ENCODE results near the gene ADM. TPM values are rescaled to one million over a fixed set of nuclear protein-coding genes. Genes with fewer than 3 reads are reported as not detected.
A peak's percentile ranks its signal among the peaks of the same experiment; 100 is the strongest.

Gene ADM
- total RNA-seq, 2 donors from 2014 or later = 52.7 to 85.4 TPM

DNA sequence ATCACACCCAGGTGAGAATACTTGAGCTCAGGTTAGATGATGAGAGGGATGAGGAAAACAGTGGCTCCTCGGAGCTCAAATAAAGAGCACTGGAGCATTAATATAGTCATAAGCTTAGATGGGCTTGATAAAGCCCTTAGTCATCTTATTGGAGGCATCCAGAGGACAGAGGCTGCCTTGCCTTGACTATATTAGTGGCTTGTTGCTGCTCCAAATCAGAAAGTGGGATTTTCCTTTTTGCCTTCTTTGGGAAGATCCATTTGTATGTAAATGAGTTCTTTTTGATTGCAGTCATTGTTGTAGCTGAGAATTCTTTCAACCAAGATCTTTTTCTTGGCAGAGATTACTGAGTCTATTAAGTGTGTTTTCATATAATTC lies 18.9 kb downstream of the ADM start:
- Histone ChIP-seq H3K36me3 (replicated peaks in 1 of 2; ENCODE audit: insufficient read depth in 1 of 2, low read depth in 2 of 2) (no peaks in the 10 kb centered on the region), H3K4me3 (no peak overlapping the region), H3K27ac (no peak overlapping the region), H3K9me3 (no peaks in the 10 kb centered on the region), H3K4me1 (peaks cover 58% of the 10 kb centered on the region), H3K27me3 (no peaks in the 10 kb centered on the region)
- TF ChIP-seq, protein P1, sequence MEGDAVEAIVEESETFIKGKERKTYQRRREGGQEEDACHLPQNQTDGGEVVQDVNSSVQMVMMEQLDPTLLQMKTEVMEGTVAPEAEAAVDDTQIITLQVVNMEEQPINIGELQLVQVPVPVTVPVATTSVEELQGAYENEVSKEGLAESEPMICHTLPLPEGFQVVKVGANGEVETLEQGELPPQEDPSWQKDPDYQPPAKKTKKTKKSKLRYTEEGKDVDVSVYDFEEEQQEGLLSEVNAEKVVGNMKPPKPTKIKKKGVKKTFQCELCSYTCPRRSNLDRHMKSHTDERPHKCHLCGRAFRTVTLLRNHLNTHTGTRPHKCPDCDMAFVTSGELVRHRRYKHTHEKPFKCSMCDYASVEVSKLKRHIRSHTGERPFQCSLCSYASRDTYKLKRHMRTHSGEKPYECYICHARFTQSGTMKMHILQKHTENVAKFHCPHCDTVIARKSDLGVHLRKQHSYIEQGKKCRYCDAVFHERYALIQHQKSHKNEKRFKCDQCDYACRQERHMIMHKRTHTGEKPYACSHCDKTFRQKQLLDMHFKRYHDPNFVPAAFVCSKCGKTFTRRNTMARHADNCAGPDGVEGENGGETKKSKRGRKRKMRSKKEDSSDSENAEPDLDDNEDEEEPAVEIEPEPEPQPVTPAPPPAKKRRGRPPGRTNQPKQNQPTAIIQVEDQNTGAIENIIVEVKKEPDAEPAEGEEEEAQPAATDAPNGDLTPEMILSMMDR (IDR thresholded peaks at IDR 0.05) = no peak
- TF ChIP-seq POLR2A (IDR thresholded peaks at IDR 0.05) = no peak
- WGBS, 2 donors = 11 to 18% methylated on average over 1 of the region's 1 CpG
- no peak for DNase-seq
- ATAC-seq = no peak
- intact Hi-C loops (cut with DNase I) = no loop called here

DNA sequence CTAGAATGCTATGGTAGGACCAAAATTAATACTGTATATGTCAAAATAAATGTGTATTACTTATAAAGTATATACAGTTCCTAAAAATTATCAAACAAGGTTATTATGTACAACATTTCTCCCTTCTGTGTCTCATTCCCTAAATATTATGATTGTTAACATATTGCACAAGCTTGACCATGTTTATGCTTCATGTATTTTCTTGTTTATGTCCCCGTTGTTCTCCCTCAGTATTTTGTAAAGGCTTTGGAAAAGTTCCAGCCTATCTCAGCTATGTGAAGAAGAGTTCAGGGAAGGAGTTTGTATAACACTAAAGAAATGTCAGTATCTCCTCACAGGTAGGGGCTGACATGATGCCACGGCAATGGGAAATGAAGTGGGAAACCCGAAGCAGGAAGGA lies 19.6 kb downstream of the ADM start:
- ATAC-seq = no peak
- intact Hi-C loops (cut with DNase I) = no loop called here
- no peak for TF ChIP-seq POLR2A (IDR thresholded peaks at IDR 0.05)
- TF ChIP-seq, protein P1 (IDR thresholded peaks at IDR 0.05) = no peak
- no peaks in the 10 kb centered on the region for H3K9me3 ChIP-seq
- no peak overlapping the region for H3K27ac ChIP-seq
- H3K36me3 ChIP-seq (replicated peaks in 1 of 2; ENCODE audit: insufficient read depth in 1 of 2, low read depth in 2 of 2) = no peaks in the 10 kb centered on the region
- no peaks in the 10 kb centered on the region for H3K27me3 ChIP-seq
- WGBS, 2 donors = 69 to 70% methylated on average over 3 of the region's 3 CpGs
- no peak overlapping the region for H3K4me3 ChIP-seq
- DNase-seq = no peak
- peaks cover 62% of the 10 kb centered on the region for H3K4me1 ChIP-seq

DNA sequence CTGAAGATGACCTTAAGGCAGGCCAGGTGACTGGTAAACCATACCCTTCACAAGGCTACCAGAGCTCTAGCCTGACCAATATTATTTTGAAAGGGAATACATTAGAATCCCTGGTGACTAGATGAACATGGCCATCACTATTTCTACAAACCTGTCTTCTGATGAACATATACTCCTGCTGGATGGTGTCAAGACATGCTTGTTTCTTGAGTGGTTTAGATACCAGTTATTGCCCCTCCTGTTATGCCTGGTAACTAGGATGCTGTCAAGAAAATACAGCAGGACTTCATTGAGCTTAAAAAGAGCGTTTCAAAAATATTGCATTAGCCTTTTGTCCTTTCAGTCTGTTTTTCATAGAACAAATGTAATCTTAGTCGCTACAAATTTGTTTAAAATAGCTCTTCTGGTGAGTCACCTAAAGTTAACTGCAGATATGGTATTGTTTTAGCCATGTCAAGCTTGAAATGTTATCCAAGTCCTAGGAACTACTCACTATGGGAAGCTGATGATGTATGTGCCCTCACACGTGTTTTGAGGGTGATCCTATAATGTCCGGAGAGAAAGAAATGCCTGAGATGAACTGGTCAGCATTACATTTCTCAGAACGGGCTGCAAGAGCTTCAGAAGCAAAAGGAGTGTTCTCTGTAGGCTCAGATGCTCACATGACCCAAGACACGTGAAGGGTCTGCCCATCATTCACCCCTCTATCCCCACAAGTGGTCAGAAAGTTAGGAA lies 20.6 kb downstream of the ADM start:
- Histone ChIP-seq H3K27me3 (no peaks in the 10 kb centered on the region), H3K36me3 (replicated peaks in 1 of 2; ENCODE audit: insufficient read depth in 1 of 2, low read depth in 2 of 2) (no peaks in the 10 kb centered on the region), H3K4me3 (no peak overlapping the region), H3K9me3 (no peaks in the 10 kb centered on the region), H3K27ac (peak overlapping the region in 3 of 4 donors; percentile 50 to 74 (median 72)), H3K4me1 (peaks cover 62% of the 10 kb centered on the region)
- 64 to 65% methylated on average over 6 of the region's 6 CpGs for WGBS, 2 donors
- no peak for TF ChIP-seq POLR2A (IDR thresholded peaks at IDR 0.05)
- TF ChIP-seq, protein P1 (IDR thresholded peaks at IDR 0.05) = no peak
- ATAC-seq (no peak), DNase-seq (no peak)
- intact Hi-C loops (cut with DNase I) = no loop called here

GRCh38 chr11:10326012-10326964 lies 21.4 kb downstream of the ADM start:
- no peaks in the 10 kb centered on the region for H3K9me3 ChIP-seq
- DNase-seq (peak; percentile 67 to 82 (median 80)), ATAC-seq (peak; percentile 62)
- H3K4me1 ChIP-seq = peaks cover 62% of the 10 kb centered on the region
- H3K4me3 ChIP-seq = no peak overlapping the region
- intact Hi-C loops (cut with DNase I) = no loop called here
- H3K36me3 ChIP-seq (replicated peaks in 1 of 2; ENCODE audit: insufficient read depth in 1 of 2, low read depth in 2 of 2) = no peaks in the 10 kb centered on the region
- H3K27me3 ChIP-seq = no peaks in the 10 kb centered on the region
- TF ChIP-seq, protein P1 (IDR thresholded peaks at IDR 0.05) = no peak
- no peak for TF ChIP-seq POLR2A (IDR thresholded peaks at IDR 0.05)
- peak overlapping the region; percentile 50 to 74 (median 66) for H3K27ac ChIP-seq
- 7 to 16% methylated on average over 2 of the region's 2 CpGs for WGBS, 2 donors

Data from body of pancreas (tissue), 4 donors.